HG02973 (cell line): Measurements from ENCODE around the gene MAN1B1.
"Not testable (repeated sequence)": the region's sequence is repeated elsewhere in the genome, so short reads cannot be mapped to it uniquely, and the experiment has no call there.

Source experiments
- ATAC-seq: cut with Tn5 transposase; IDR thresholded peaks from one replicate; pipeline ENCODE4 v1.9.1; 2021; ENCODE audit warnings: moderate library complexity; ENCODE audit not compliant: unreplicated experiment

MAN1B1 gene

DNA sequence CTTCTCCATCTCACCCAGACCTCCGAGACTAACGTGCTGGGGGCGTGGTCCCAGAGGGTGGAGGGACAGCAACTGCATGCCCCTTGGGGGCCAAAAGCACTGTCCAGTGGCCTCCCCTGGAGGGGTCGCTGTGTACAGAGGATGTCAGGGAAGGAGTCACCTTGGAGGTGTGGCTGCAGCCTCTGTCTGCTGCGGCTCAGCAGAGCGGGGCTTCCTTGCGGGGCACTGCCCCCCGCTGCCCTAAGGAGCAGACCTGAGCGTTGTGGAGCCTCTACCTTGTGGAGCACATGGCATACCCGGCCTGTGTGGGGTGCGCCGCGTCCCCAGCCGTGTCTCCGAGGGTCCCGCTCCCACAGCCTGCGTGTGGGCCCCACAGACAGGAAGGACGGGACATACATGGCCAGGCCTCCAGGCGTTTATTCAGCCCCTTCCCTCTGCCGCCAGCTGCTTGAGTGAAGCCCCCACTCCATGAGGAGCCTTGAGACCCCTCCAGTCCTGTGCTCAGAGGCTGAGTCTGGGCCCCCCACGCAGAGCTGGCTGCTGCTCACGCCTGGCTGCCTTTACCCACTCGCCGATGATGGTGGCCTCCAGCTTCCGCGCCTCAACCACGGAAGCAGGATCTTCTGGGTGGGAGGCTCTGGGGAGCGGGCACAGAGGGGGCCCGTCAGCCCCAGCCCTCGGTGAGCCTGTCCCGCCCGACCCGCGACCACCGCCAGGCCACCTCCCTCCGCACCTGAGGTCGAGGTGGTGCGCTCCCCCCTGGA lies 23.5 kb downstream of the MAN1B1 start:
- ATAC-seq: no peak

DNA sequence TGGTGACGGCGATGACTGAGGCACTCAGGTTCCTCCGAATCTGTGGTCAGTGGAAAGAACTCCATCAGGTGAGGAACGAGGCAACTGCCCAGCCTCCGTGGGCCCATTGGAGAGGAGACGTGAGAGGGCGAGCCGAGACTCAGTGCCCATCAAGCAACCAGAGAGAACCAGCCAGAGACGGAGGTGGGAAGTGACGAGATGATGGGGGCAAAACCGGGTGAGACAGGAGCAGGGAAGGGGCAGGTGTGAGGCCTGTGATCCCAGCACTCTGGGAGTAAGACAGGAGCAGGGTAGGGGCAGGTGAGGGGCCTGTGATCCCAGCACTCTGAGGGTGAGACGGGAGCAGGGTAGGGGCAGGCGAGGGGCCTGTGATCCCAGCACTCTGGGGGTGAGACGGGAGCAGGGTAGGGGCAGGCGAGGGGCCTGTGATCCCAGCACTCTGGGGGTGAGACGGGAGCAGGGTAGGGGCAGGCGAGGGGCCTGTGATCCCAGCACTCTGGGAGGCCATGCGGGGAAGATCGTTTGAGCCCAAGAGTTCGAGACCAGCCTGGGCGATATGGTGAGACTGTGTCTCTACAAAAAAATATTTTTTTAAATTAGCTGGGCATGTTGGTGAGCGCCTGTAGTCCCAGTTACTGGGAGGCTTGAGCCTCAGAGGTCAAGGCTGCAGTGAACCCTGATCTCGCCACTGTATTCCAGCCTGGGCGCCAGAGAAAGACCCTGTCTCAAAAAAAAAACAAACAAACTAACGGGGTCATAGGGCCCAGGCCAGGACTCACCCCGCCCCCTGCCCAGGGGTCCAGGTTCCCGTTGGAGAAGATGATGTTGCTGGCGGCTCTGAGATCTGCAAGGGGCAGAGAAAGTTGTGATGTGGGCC lies 24.4 kb downstream of the MAN1B1 start:
- ATAC-seq: no peak

DNA sequence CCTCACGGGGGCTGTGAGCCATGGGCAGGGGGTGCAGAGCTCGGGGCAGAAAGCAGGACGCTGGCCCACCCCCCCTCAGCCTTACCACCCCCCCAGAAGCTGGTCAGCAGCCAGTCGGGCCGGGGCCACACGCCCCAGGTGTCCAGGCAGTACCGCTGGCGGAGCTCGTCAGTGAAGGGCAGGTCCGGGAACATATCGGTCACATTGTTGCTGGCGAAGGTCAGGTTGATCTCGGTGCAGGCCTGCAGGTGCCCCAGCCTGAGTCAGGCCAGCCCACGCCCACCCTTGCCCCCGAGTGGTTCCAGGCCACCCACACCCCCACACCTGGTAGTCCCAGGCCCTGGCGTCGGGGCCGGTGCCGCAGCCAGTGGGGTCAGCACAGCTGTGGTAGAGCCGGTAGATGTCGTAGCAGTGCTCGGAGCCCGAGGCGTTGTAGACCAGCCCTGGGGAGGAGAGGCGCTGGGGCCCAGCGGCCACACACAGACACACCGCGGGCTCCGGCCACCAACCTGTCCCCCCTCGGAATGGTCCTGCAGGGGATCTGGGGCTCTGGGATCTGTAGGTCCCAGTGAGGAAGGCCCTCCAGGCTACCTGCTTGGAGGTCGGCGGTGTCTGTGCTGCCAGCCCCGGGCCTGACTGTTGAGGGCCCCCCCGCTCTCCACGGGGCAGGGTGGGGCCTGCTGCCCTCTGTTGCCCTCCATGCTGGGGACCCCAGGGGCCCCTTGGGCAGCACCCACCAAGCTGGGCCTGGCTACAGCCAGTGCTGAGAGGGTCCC lies 25.2 kb downstream of the MAN1B1 start:
- no peak for ATAC-seq

DNA sequence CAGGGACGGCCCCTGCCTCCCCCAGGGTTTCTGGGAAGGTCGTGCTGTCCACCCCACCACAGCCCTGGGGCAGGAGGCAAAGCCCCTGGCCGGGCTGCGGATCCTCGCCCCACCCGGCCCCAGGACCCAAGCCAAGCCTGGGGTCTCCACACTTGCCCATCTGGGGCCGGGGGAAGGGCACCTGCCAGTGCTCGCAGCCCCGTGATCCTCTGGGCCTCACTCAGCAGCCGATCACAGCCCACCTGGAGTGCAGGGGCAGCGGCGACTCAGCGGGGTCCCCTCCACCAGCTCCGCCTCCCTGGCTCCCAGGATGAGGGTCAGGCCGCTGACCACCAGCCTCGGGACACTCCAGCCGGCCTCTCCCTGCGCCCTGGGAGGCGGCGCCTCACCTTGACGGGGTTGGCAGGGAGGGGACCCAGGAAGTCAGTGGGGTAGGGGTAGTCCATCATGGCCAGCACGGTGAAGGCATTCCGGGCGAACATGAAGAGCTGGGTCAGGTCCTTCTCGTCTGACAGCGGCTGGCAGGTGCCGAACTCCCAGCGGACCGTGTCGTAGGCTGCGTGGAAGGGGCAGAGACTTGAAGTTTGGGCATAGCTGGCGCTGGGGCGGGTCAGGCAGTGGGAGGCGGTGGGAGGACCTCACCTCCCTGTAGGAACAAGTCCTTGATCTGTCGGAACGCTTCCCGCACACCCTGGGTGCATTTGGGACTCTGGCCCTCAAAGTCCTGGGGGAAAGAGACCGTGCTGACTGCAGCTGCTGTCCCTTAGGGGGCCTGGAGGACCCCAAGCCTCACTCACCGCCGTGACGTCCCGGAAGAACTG lies 26.0 kb downstream of the MAN1B1 start:
- no peak for ATAC-seq

DNA sequence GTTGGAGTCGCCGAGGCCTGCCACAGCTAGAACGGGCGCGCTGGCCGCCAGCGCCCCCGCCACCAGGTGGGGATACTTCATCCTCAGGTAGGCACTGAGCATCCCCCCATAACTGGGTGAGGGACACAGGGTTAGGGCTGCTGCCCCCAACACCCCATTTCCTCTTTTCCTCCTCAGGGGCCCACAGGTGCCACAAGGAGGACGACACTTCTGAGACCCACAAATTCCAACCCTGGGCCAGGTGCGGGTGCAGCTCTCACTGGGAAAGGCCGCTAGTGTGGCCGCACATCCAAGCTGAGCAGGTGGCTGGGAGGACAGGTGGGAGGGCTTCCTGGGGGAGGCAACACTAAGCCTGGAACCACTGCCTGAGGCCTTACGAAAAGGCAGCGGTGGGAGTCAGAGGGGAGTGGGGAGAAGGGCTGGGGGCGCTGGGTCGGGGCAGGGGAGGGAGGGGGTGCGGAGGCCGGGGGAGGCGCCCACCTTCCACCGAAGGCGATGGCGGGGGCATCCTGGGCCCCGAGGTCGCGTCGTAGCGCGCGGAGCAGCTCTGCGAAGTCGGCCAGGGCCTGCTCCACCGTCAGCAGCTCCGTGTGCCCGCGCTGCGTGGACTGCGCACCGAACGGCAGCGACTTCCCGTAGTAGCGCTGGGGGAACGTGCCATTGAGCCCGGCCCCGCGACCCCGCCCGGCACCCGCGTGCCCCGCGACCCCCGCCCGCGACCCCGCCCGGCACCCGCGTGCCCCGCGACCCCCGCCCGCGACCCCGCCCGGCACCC lies 26.8 kb downstream of the MAN1B1 start:
- ATAC-seq: no peak

DNA sequence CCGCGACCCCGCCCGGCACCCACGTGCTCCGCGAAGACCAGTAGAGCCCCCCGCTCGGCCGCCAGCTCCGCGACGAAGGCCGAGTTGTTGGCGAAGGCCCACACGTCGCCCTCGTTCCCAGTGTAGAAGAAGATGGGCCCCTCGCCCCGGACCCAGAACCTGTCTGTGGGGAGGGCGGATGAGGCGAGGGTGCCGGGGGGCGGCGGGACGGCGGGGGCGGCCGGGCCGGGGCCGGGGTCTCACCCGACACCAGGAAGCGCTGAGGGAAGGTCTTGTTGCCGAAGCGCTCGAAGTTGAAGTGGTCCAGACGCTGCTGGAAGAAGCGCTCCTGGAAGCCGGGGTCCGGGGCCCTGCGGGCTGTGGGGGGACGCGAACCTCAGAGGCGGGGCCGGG lies 27.4 kb downstream of the MAN1B1 start:
- no peak for ATAC-seq

DNA sequence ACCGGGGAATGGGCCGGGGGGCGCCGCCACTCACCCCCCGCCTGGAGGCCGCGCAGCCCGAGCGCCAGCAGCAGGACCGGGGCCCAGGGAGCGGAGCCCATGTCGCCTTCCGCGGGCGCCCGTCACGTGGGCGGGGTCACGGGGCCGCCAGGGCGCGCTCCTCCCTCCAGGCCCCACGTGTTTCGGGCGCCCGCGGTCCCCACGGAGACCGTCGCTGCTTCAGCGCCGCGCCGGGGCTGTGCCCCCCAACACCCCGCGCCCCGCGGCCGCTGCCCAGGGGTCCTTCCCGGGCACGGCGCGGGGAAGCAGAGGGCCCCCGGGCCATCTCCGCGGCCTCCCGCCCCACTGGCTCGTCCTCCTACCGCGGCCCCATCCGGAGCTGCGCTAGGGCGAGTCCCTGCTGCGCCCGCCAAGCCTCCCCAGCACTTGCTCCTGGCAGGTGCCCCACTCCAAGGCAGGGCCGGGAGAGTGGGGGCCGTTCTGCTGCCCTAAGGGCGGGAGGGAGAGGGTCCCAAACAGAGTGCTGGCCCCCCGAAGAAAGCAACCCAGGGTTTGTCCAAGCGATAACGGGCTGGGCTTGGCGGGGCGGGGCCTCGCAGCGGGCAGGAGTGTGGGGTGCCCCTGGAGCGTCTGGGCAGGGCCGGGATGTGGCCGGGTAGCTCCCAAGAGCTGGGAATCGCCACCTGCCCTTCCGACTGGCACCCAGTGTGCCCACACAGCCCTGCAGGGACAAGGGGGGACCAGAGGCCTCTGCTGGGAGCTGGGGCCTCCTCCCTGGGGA lies 28.0 kb downstream of the MAN1B1 start, which contains the start of gene DPP7:
DPP7 (minus strand) TSS at position 121 of the 781 bp plus-strand sequence; CDS start at position 101, 20 bp downstream.
- ATAC-seq: no peak

DNA sequence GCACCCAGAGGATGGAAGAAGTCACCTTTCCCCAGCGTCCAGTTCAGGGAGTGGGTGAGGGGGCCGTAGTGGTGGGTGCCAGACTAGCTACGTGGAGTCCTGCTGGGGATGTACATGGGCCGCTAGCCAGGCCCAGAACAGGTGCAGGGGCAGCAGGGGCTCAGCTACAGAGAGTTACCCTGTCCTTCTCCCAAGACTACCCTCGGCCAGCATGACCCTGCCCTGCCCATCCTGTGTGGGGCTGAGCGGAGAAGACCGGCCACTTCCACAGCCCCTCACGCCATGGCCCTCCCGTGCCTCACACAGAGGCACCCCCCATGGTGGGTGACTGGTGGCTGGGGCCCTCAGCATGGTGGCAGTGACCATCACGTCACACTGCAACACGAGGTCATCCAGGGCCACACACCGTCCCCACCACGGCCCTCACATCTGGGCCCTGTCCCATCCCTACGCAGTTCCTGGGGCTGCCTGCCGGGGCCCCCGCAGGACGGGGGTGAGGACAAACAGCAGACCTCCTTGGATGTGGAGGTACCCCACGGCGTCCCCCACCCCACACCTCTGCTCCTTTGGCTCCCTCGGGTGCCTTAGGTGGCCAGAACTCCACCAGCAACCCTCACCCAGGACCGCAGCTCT lies 28.7 kb downstream of the MAN1B1 start:
- ATAC-seq: no peak

DNA sequence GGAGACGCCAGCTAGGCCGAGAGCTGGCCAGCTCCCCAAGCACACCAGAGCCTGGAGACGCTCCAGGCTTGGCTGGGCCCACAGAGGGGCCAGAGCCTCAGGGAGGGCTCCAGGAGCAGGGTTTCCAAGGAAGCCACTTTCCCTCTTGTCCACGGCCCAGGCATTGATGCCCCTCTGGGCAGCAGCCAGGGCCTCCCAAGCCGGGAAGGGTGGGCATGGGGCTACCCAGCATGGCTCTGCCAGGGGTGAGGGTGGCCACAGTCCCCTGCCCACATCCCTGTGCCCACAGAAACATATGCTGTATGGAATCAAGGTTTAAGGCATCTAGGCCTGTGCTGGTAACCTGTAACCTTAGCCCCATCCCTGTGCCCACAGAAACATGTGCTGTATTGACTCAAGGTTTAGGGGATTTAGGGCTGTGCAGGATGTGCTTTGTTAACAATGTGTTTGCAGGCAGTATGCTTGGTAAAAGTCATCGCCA lies 29.3 kb downstream of the MAN1B1 start:
- no peak for ATAC-seq

DNA sequence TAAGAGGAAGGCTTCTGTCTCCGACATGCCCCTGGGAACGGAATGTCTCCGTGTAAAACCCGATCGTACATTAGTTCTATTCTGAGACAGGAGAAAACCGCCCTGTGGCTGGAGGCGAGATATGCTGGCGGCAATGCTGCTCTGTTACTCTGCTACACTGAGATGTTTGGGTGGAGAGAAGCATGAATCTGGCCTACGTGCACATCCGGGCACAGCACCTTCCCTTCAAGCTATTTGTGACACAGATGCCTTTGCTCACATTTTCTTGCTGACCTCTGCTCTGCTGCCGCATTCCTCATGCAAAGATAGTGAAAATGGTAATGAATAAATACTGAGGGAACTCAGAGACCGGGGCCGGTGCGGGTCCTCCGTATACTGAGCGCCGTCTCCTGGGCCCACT lies 29.9 kb downstream of the MAN1B1 start:
- no peak for ATAC-seq

DNA sequence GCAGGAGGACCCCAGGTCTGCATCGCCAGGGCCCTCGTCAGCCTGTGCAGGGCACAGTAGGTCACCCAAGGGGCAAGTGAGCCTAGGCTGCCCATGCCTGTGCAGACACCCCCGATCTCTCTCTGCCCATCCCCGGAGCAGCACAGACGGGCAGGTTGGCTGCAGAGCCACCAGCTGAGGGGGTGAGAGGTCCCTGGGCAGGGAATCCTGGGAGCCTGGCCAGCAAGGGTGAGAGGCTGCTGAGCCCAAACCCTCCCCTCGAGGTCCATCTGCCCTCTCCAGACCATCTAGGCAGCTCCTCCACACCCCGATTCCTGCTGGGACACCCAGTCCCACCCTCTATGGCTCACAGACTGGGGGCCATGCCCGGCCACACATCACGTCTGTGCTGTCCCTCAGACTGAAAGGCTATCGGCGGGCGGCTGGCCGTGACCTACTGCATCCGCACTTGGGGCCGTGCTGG lies 30.5 kb downstream of the MAN1B1 start:
- ATAC-seq: no peak

DNA sequence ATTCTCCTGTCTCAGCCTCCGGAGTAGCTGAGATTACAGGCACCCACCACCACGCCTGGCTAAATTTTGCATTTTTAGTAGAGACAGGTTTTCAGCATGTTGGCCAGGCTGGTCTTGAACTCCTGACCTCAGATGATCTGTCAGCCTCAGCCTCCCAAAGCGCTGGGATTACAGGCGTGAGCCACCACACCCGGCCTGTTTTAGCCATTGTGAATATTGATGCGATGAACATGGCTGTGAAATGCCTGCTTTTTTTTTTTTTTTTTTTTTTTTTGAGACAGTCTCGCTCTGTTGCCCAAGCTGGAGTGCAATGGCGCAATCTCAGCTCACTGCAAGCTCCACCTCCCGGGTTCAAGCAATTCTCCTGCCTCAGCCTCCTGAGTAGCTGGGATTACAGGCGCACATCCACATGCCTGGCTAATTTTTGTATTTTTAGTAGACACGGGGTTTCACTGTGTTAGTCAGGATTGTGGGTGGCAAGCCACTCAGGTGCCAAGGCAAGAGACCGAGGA lies 31.4 kb downstream of the MAN1B1 start:
- not testable (repeated sequence) for ATAC-seq

DNA sequence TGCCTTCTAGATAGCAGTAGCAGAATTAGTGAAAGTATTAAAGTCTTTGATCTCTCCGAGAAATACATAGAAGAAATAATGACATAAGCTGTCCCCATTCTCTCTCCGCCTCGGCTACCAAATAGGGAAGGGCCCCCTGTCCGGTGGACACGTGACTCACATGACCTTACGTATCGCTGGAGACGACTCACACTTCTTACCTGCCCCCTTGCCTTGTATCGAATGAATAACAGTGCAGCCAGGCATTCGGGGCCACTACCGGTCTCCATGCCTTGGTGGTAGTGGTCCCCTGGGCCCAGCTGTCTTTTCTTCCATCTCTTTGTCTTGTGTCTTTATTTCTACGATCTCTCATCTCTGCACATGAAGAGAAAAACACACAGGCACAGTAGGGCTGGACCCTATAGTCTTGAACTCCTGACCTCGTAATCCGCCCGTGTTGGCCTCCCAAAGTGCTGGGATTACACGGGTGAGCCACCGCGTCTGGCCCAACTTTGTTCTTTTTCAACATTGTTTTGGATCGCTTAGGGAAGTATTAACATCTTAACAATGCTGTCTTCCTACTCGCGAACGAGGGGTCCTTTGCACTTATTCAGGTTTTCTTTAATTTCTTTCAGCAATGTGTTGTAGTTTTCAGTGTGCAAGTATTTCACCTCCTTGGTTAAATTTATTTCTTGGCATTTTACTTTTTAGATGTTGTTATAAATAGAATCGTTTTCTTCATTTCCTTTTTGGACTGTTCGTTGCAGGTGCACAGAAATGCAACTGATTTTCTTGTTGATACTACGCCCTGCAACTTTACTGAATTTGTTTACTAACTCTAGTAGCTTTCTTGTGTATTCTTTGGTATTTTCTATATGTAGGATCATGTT lies 35.4 kb downstream of the MAN1B1 start:
- ATAC-seq: not testable (repeated sequence)

DNA sequence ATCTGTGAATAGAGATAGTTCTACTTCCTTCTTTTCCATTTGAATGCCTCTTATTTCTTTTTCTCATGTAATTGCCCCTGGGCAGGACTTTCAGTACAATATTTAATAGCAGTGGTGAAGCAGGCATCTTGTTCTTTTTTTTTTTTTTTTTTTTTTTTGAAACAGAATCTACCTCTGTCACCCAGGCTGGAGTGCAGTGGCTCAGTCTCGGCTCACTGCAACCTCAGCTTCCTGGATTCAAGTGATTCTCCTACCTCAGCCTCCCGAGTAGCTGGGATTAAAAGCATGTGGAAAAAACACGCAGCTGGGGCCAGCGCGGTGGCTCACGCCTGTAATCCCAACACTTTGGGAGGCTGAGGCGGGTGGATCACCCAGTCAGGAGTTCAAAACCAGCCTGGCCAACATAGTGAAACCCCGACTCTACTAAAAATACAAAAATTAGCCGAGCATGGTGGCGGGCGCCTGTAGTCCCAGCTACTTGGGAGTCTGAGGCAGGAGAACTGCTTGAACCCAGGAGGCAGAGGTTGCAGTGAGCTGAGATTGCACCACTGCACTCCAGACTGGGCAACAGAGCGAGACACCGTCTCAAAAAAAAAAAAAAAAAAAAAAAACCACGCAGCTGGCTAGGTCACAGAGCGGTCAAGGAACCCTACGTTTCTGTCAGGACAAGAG lies 36.1 kb downstream of the MAN1B1 start:
- ATAC-seq: not testable (repeated sequence)

DNA sequence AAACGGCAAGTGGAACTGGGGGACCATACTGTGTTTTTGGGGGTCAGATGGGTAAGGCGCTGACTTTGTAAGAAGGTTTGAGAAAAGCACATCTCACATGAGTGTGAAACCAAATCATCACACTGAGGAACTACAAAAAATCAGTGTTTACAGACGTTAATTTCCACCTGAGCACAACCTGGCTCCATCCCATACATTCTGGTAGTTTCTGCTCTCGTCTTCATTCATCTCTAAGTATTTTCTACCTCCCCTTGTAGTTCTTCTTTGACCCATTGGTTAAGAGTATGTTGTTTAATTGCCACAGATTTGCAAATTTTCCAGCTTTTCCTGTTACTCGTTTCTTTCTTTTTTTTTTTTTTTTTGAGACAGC lies 36.7 kb downstream of the MAN1B1 start:
- ATAC-seq: no peak

DNA sequence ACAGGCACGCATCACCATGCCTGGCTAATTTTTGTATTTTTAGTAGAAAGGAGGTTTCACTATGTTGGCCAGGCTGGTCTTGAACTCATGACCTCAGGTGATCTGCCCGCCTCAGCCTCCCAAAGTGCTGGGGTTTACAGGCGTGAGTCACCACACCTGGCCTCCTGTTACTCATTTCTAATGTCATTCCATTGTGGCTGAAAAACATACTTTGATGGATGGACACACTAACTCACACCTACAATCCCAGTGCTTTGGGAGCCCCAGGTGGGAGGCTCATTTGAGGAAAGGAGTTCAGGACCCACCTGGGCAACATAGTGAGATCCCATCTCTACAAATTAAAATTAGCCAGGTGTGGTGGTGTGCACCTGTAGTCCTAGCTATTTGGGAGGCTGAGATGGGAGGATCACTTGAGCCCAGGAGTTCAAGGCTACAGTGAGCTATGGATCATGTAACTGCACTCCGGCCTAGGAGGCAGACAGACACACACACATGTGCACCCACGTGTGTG lies 37.2 kb downstream of the MAN1B1 start:
- ATAC-seq: not testable (repeated sequence)
